Endodermal cell (in vitro differentiated cells): ENCODE results near the gene OPN1MW2. TPM values are rescaled to one million over a fixed set of nuclear protein-coding genes. Genes with fewer than 3 reads are reported as not detected.
"Not testable (repeated sequence)": the region's sequence is repeated elsewhere in the genome, so short reads cannot be mapped to it uniquely, and the experiment has no call there.

Experiments
- DNase-seq: peaks from one replicate; pipeline ENCODE4 v3.0.0-alpha.2; 2017
- H3K27ac ChIP-seq: 2 replicates; pipeline ENCODE4 v1.5.1; 2013; ENCODE audit warnings: mild to moderate bottlenecking, low read depth, low read length, moderate library complexity
- H3K27me3 ChIP-seq: 2 replicates; pipeline ENCODE4 v1.6.1; 2013; ENCODE audit warnings: mild to moderate bottlenecking, low read length, moderate library complexity; ENCODE audit not compliant: insufficient read depth, control insufficient read depth, poor library complexity, severe bottlenecking
- H3K36me3 ChIP-seq: 2 replicates; pipeline ENCODE4 v1.7.0; 2013; ENCODE audit warnings: mild to moderate bottlenecking, low read length, moderate library complexity; ENCODE audit not compliant: control insufficient read depth, insufficient read depth
- H3K4me1 ChIP-seq: one replicate; pipeline ENCODE4 v1.7.0; 2013; ENCODE audit warnings: low read length; ENCODE audit not compliant: control insufficient read depth, insufficient read depth
- H3K4me3 ChIP-seq: 2 replicates; pipeline ENCODE4 v1.5.1; 2013; ENCODE audit warnings: mild to moderate bottlenecking, low read length, moderate library complexity
- H3K9ac ChIP-seq: 2 replicates; pipeline ENCODE4 v1.6.1; 2013; ENCODE audit warnings: mild to moderate bottlenecking, low read length, moderate library complexity; ENCODE audit not compliant: poor library complexity, severe bottlenecking; ENCODE audit errors: extremely low read depth
- H3K9me3 ChIP-seq: 2 replicates; pipeline ENCODE4 v1.6.1; 2013; ENCODE audit warnings: mild to moderate bottlenecking, low read length, moderate library complexity; ENCODE audit not compliant: control insufficient read depth
- H3K27ac Mint-ChIP-seq: 2 replicates; pipeline ENCODE4 v1.8.0; 2020; ENCODE audit warnings: mixed read lengths
- H3K27me3 Mint-ChIP-seq: 2 replicates; pipeline ENCODE4 v1.8.0; 2021; ENCODE audit warnings: mild to moderate bottlenecking, mixed read lengths; ENCODE audit not compliant: insufficient read depth
- H3K36me3 Mint-ChIP-seq: 2 replicates; pipeline ENCODE4 v1.8.0; 2020; ENCODE audit warnings: low read depth, mixed read lengths
- H3K4me1 Mint-ChIP-seq: 2 replicates; pipeline ENCODE4 v1.8.0; 2020; ENCODE audit warnings: mixed read lengths
- H3K4me3 Mint-ChIP-seq: 2 replicates; pipeline ENCODE4 v1.8.0; 2020; ENCODE audit warnings: mild to moderate bottlenecking, moderate library complexity, mixed read lengths
- H3K9me3 Mint-ChIP-seq: 2 replicates; pipeline ENCODE4 v1.8.0; 2020; ENCODE audit warnings: mild to moderate bottlenecking, mixed read lengths
- WGBS, 2 experiments: methylation state at CpG; one replicate each; pipeline versions ENCODE4 v1.1.5 to v1.1.7; 2013; ENCODE audit warnings: missing lambda C conversion rate in 2 of 2, mixed read lengths in 1 of 2; ENCODE audit not compliant: insufficient coverage in 1 of 2, insufficient read length in 1 of 2; 5-methylcytosine and 5-hydroxymethylcytosine counted together
- total RNA-seq, 2 donors: library from RNA; stranded (reverse); fragmentation: NEBNext Ultra II Directional in 1 of 2; extraction: Animal tissue kit (Norgen Biotek cat#: 25700) in 1 of 2; gene quantifications; 2 replicates in 1 of 2; 3 replicates in 1 of 2; pipeline ENCODE4 v1.2.1, GENCODE V29; 2021

The OPN1MW2 gene
- total RNA-seq, 2 donors from 2014 or later = not detected

- H3K9me3 Mint-ChIP-seq, H3K27ac ChIP-seq, H3K27ac Mint-ChIP-seq, H3K36me3 ChIP-seq, H3K4me1 Mint-ChIP-seq, H3K4me3 Mint-ChIP-seq, H3K4me3 ChIP-seq, DNase-seq, H3K27me3 ChIP-seq, H3K36me3 Mint-ChIP-seq, H3K9me3 ChIP-seq, H3K9ac ChIP-seq, H3K27me3 Mint-ChIP-seq, H3K4me1 ChIP-seq: not testable (repeated sequence)
- WGBS, 2 experiments = no CpG with 5 or more reads among the region's 6 CpGs
These were observed 43.5 kb downstream of the OPN1MW2 start for GRCh38 chrX:154263072-154263471.

- not testable (repeated sequence) for H3K9me3 ChIP-seq, H3K27me3 Mint-ChIP-seq, H3K4me1 Mint-ChIP-seq, H3K4me3 ChIP-seq, H3K4me3 Mint-ChIP-seq, H3K4me1 ChIP-seq, DNase-seq, H3K9me3 Mint-ChIP-seq, H3K27ac Mint-ChIP-seq, H3K36me3 ChIP-seq, H3K36me3 Mint-ChIP-seq, H3K9ac ChIP-seq, H3K27ac ChIP-seq, H3K27me3 ChIP-seq
- WGBS, 2 experiments = no CpG with 5 or more reads among the region's 3 CpGs
These were observed 49.7 kb downstream of the OPN1MW2 start for GRCh38 chrX:154269245-154269644.

Other genes starting within 250 kb of the OPN1MW2 start
- gene HCFC1, start 247.9 kb upstream of the OPN1MW2 start, total RNA-seq = 100 to 1,000 TPM in 1 of 2 donors, 10 to 100 TPM in 1; 93.4 to 112 TPM
- gene TMEM187, start 247.0 kb upstream of the OPN1MW2 start, total RNA-seq = 1 to 10 TPM; 4.8 to 8.1 TPM
- 10 to 100 TPM; 61.1 to 73.9 TPM for gene IRAK1, start 199.9 kb upstream of the OPN1MW2 start, total RNA-seq
- gene MECP2, start 122.0 kb upstream of the OPN1MW2 start, total RNA-seq = 10 to 100 TPM; 34.4 to 35.3 TPM
- not detected for gene OPN1LW, start 75.5 kb upstream of the OPN1MW2 start, total RNA-seq
- gene OPN1MW, start 37.2 kb upstream of the OPN1MW2 start, total RNA-seq = not detected
- gene OPN1MW3, start 37.8 kb downstream of the OPN1MW2 start, total RNA-seq = not detected
- gene TEX28, start 75.4 kb downstream of the OPN1MW2 start, total RNA-seq = not detected
- gene TKTL1, start 76.0 kb downstream of the OPN1MW2 start, total RNA-seq = not detected
- gene FLNA, start 154.9 kb downstream of the OPN1MW2 start, total RNA-seq = 1,000 to 10,000 TPM; 1,074 to 1,251 TPM
- gene EMD, start 159.5 kb downstream of the OPN1MW2 start, total RNA-seq = 10 to 100 TPM; 60.3 to 76.4 TPM
- 1,000 to 10,000 TPM; 2,142 to 2,551 TPM for gene RPL10, start 178.6 kb downstream of the OPN1MW2 start, total RNA-seq
- 10 to 100 TPM; 13.8 to 17.0 TPM for gene DNASE1L1, start 189.5 kb downstream of the OPN1MW2 start, total RNA-seq
- gene TAFAZZIN, start 191.8 kb downstream of the OPN1MW2 start, total RNA-seq = 10 to 100 TPM; 32.9 to 62.9 TPM
- gene ATP6AP1, start 208.9 kb downstream of the OPN1MW2 start, total RNA-seq = 10 to 100 TPM; 61.6 to 66.8 TPM
- 100 to 1,000 TPM; 143 to 179 TPM for gene GDI1, start 217.4 kb downstream of the OPN1MW2 start, total RNA-seq
- 100 to 1,000 TPM in 1 of 2 donors, 10 to 100 TPM in 1; 91.0 to 102 TPM for gene FAM50A, start 224.4 kb downstream of the OPN1MW2 start, total RNA-seq
- gene PLXNA3, start 238.5 kb downstream of the OPN1MW2 start, total RNA-seq = 10 to 100 TPM; 52.6 to 68.8 TPM